ENCODE measurements around the gene GDF15.
A peak's percentile ranks its signal among the peaks of the same experiment; 100 is the strongest.

GRCh38 chr19:18385675-18386542, at the start of gene GDF15:
- peak; percentile 34 to 39 (median 36) for TF ChIP-seq CTCF (IDR thresholded peaks at IDR 0.05)
- no peak for TF ChIP-seq POLR2A (IDR thresholded peaks at IDR 0.05)

All from testis (tissue), 2 donors.